ENCODE results near the gene HMGXB3. TPM values are rescaled to one million over a fixed set of nuclear protein-coding genes. Genes with fewer than 3 reads are reported as not detected.
A peak's percentile ranks its signal among the peaks of the same experiment; 100 is the strongest.

Gene HMGXB3
- total RNA-seq, 4 donors from 2014 or later, result 28.8 to 59.3 (median 31.4) TPM

GRCh38 chr5:150053713-150054392 lies 53.3 kb downstream of the HMGXB3 start:
- H3K27ac ChIP-seq, result no peak overlapping the region
- no peaks in the 10 kb centered on the region for H3K9me3 ChIP-seq
- H3K4me3 ChIP-seq, result no peak overlapping the region
- no peaks in the 10 kb centered on the region for H3K4me1 ChIP-seq
- 95% methylated on average over 14 of the region's 14 CpGs for WGBS
- TF ChIP-seq EP300 (IDR thresholded peaks at IDR 0.05), result no peak
- no peak for TF ChIP-seq POLR2A (IDR thresholded peaks at IDR 0.05)
- no peak for TF ChIP-seq CTCF (IDR thresholded peaks at IDR 0.05)
- TF ChIP-seq POLR2AphosphoS5 (IDR thresholded peaks at IDR 0.05), result no peak
- DNase-seq (ENCODE audit: low spot score in 2 of 2), result no peak
- H3K27me3 ChIP-seq, result no peaks in the 10 kb centered on the region
- H3K36me3 ChIP-seq, result peaks cover 68% of the 10 kb centered on the region

- DNase-seq (ENCODE audit: low spot score in 2 of 2), result no peak
- Histone ChIP-seq H3K27me3 (no peaks in the 10 kb centered on the region), H3K36me3 (peaks cover 60% of the 10 kb centered on the region), H3K9me3 (no peaks in the 10 kb centered on the region), H3K27ac (no peak overlapping the region), H3K4me1 (no peaks in the 10 kb centered on the region), H3K4me3 (no peak overlapping the region)
- 97% methylated on average over 2 of the region's 2 CpGs for WGBS
- TF ChIP-seq POLR2AphosphoS5 (IDR thresholded peaks at IDR 0.05), result no peak
- no peak for TF ChIP-seq POLR2A (IDR thresholded peaks at IDR 0.05)
- TF ChIP-seq CTCF (IDR thresholded peaks at IDR 0.05), result no peak
- no peak for TF ChIP-seq EP300 (IDR thresholded peaks at IDR 0.05)
Measured at GRCh38 chr5:150054569-150054968, 54.0 kb downstream of the HMGXB3 start.

- TF ChIP-seq POLR2AphosphoS5 (IDR thresholded peaks at IDR 0.05), result no peak
- TF ChIP-seq POLR2A (IDR thresholded peaks at IDR 0.05), result no peak
- TF ChIP-seq CTCF (IDR thresholded peaks at IDR 0.05), result no peak
- TF ChIP-seq EP300 (IDR thresholded peaks at IDR 0.05), result no peak
- H3K4me3 ChIP-seq, result no peak overlapping the region
- WGBS, result 88% methylated on average over 14 of the region's 14 CpGs
- DNase-seq (ENCODE audit: low spot score in 2 of 2), result peak in 1 of 2 donors; percentile 44
- H3K9me3 ChIP-seq, result no peaks in the 10 kb centered on the region
- no peak overlapping the region for H3K27ac ChIP-seq
- H3K27me3 ChIP-seq, result no peaks in the 10 kb centered on the region
- no peaks in the 10 kb centered on the region for H3K4me1 ChIP-seq
- H3K36me3 ChIP-seq, result peaks cover 51% of the 10 kb centered on the region
Measured at GRCh38 chr5:150055326-150056074, 55.0 kb downstream of the HMGXB3 start.

GRCh38 chr5:150056075-150056443 lies 55.5 kb downstream of the HMGXB3 start:
- TF ChIP-seq POLR2AphosphoS5 (IDR thresholded peaks at IDR 0.05) (no peak), EP300 (IDR thresholded peaks at IDR 0.05) (no peak), CTCF (IDR thresholded peaks at IDR 0.05) (no peak), POLR2A (IDR thresholded peaks at IDR 0.05) (no peak)
- Histone ChIP-seq H3K36me3 (peaks cover 46% of the 10 kb centered on the region), H3K4me3 (no peak overlapping the region), H3K27me3 (no peaks in the 10 kb centered on the region), H3K4me1 (no peaks in the 10 kb centered on the region), H3K9me3 (no peaks in the 10 kb centered on the region), H3K27ac (no peak overlapping the region)
- peak in 1 of 2 donors; percentile 47 for DNase-seq (ENCODE audit: low spot score in 2 of 2)
- 98% methylated on average over 8 of the region's 9 CpGs for WGBS

DNA sequence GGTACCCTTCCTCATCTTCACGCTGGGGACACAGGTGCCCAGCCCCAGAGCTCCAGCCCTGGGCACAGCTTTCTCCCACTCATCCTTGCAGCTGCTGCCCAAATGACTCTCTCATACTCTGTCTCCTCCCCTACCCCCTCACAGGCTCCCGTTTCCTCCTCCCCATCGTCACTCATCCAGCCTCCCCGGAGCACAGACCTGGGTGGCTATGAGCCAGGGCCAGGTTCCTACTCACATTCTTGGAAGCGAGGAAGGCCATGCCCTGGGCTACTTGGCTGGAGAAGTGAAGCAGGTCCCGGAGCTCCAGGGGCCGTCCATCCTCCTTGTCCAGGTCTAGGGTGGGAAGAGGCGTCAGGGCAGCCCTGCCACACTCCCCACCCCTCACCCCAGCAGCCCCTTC lies 56.5 kb downstream of the HMGXB3 start:
- Histone ChIP-seq H3K27ac (no peak overlapping the region), H3K27me3 (no peaks in the 10 kb centered on the region), H3K9me3 (no peaks in the 10 kb centered on the region), H3K36me3 (peaks cover 36% of the 10 kb centered on the region), H3K4me3 (no peak overlapping the region), H3K4me1 (no peaks in the 10 kb centered on the region)
- WGBS, result 40% methylated on average over 8 of the region's 8 CpGs
- DNase-seq (ENCODE audit: low spot score in 2 of 2), result peak in 1 of 2 donors; percentile 43
- no peak for TF ChIP-seq POLR2A (IDR thresholded peaks at IDR 0.05)
- no peak for TF ChIP-seq CTCF (IDR thresholded peaks at IDR 0.05)

Measured in suprapubic skin (tissue), 4 donors.